SW 1271 (cell line): ENCODE results near the gene GOPC.

Experiments
- DNase-seq, 2 experiments: peaks; one replicate each; lab custom pipeline; 2025; lab: John Stamatoyannopoulos, UW

GOPC gene

DNA sequence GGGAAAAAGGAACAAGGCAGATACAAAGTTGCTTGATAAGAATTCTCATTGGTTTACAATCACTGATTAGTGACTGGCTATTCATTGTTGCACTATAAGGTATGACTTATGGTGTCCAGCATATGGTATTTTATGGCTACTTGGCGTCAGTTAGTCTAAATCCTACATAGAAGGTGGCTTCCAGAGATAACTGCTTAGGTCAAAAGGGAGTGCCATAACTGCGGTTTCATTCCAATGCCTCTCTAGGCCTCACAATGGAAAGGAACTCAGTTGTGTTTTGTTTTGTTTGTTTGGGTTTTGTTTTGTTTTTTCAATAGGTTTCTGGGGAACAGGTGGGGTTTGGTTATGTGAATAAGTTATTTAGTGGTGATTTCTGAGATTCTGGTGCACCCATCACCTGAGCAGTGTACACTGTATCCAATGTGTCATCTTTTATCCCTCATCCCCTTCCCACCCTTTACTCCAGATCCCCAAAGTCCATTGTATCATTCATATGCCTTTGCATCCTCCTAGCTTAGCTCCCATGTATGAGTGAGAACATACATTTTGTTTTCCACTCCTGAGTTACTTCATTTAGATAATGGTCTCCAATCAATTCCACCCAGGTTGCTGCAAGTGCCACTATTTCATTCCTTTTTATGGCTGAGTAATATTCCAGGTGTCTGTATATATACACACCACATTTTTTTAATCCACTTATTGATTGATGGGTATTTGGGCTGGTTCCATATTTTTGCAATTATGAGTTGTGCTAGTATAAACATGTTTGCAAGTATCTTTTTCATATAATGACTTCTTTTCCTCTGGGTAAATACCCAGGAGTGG is 7.0 kb downstream of the GOPC start:
- DNase-seq = no peak

DNA sequence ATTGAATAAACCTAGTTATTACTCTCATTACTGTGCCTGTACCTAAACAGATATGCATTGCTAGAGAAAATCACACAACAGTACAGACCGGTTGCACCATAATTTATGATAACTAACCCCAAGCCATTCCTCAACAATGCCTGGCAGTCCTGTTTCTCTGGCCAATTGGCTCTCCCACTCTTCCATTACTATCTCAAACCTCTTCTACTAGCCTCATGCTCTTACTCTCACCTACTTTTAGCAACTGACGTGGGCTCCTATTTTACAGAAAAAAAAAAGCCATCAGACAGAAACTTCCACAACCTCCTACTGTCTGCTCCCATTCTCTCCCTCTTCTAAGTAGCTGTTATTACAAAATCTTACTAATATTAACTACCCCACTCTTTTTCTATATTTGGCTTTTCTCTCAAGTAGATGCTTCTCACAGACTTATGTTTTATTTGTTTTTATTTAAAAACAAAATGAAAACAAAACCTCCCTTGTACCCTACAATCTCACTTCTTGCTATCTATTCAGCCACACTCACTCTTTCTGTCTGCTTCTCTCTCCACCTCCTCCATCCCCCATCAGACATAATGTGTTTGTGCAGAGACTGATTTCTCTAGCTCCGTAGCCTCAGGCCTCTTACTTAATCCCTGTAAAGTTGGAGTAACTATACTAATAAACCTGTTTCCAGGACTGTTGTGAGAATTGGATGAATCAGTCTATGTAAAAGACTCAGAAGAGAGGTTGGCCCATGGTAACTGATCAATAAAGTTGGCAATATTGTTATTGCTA is 9.1 kb downstream of the GOPC start:
- DNase-seq = no peak

DNA sequence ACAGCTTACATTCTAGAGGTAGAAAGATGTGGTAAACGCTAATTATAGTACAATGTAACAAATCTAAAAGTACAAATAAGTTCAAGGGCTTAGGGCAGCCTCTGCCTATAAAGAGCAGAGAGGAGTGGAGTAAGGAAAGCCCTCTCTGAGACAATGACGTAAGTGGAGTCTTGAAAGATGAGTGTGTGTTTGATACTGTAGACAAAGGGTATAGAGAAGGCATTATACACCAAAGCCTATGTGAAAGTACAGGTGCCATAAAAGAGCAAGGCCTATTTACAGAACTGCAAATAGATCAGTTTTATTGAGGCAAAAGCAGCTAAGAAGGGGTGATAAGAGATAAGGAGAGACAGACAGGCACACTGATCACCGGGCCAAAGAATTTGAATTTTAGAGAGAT is 10.9 kb downstream of the GOPC start:
- DNase-seq = no peak

DNA sequence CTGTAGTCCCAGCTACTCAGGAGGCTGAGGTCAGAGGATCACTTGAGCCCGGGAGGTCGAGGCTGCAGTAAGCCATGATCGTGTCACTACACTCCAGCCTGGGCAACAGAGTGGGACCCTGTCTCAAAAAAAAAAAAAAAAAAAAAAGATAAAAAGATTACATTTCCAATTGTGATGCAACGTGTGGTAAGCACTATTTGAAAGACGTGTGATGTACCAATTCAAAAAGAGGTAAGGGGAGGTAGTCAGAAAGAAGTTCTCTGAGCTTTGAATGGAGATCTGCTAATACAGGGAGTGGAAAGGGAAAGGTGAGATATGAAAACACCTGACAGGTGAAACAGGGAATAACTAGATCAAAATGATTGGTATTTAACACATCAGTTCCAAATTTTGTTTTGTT is 11.9 kb downstream of the GOPC start:
- DNase-seq = no peak

DNA sequence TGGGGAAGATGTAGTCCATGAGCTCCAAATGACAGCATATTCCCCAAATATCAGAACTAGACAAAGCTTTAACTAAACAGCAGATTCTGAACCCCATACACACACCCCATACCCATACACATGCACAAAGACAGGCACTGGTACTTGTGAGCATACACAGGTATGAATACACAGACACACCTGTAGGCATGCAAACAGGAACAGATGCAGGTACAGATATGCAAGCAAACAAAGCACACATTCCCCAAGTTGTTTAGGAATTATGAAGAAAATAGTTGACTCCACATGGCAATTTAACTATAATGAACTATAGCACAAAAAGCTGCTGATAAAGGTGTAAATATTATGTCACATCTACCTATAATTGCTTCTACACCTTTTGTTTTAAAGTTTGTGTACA is 16.7 kb downstream of the GOPC start:
- DNase-seq = no peak

DNA sequence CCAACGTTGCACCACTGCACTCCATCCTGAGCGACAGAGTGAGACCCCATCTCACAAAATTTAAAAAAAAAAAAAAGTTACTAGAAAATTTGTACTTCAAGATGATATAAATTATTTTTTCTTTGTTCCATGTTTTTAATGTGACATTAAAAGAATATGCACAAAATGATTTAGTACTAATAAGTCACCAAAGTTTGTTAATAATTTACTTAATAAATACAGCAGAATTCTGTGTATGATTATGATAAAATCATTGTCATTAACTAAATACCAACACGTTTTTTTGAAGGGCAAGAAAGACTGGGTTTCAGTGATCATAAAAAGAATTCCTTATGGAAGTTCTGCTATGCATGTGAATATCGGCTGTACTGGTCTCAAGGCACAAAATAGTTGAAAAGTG is 28.1 kb downstream of the GOPC start:
- DNase-seq = no peak

DNA sequence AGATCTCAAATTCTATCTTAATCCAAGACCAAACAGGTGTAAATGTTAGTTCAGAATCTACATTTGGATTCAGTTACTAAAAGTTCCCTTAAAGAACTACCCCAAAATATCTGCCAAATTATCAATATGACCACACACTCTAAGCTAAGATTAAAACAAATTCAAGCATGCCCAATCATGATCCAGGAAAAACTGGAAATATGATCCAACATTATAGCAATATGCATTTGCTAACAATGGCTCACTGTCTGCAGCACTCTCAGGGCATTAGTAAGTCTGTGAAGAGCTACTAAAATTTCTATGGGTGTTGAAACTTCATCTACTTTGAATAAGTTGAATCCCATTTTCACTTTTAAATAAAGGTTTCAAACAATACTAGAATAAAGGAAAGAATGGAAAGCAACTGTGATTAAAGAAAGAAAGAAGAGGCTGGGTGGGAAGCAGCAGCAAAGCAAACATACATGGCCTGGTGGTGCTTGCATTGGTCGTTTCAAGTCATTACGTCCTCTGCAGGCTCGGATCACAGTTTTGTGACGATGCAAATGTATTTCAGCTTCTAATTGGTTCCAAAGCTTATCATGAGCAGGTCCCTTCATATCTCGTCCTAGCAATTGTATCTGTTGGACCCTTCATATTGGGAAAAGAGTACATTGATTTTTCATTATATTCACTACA is 29.2 kb downstream of the GOPC start:
- DNase-seq = no peak

DNA sequence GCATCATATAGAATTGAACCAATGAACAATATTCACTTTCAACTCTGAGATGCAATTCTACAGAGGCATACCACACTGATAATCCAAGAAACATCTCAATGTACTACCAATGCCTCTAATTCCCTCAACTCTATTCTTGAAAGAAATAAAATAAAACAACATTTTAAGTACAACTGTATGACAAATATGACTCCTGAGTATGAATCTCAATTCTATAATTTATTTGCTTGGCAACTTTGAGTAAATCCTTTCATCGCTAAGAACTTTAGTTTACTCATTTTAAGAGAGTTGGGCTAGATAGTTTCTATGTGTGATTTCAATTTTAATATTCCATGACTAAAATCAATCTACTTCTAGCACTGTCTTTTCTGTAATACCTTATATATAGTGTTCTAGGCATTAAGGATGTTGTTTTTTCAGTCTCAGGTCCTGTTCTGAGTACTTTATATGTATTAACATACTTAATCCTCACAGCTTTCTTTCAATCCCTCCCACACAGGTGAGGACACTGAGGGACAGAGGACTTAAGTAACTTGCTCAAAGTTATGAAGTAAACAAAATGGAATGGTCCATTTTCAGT is 33.4 kb downstream of the GOPC start:
- DNase-seq = no peak

DNA sequence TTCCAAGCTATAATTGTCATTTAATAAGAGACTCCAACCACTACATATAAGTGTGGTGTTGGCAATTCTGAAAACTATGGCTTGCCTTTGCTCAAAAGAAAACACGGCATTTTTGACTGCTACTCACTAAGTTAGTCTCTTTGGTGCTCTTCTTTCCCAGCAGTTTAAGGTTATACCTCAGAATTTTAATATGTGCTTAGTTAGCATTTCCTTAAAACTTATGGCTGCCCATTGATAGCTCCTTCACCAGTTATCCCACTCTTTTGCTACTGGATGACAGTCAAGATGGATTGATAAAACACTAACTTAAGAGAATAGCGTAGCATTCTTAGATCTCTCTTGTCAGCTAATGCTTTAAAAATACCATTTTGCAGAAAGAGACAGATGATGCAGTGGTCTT is 34.1 kb downstream of the GOPC start:
- no peak for DNase-seq

DNA sequence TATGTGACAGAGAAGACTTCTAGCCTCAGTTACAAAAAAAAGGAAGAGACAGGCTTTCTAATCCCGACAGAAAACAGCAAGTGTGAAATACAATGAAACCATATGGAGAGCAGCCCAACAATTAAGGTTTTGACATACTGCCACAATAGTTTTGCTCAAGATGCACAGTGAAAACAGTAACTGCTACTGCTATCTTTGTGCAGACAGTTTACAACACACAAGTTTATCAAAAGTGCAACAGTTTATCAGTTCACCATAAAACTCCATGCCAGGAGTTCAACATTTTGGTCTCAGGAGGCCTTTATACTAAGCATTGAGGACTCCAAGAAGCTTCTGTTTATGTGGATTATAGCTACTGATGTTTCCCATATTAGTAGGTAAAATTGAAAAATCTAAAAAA is 37.6 kb downstream of the GOPC start:
- no peak for DNase-seq

DNA sequence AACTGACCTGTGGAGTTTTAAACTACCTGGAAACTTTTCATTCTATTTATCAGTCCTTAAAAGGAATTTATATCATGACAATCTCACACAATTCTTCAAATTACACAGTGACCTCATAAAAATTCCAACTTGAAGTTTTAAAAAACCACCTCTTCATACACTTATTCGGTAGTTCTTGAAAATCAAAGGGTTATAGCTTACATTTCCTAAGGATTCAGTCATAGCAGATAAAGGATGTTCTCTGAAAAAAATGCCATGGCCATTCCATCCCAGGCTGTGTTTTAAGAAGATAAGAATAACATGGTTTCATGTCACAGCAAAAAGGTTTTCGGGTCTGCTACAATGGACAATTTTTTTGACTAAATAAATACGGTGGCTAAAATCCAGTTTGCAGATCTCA is 41.2 kb downstream of the GOPC start:
- DNase-seq = no peak

DNA sequence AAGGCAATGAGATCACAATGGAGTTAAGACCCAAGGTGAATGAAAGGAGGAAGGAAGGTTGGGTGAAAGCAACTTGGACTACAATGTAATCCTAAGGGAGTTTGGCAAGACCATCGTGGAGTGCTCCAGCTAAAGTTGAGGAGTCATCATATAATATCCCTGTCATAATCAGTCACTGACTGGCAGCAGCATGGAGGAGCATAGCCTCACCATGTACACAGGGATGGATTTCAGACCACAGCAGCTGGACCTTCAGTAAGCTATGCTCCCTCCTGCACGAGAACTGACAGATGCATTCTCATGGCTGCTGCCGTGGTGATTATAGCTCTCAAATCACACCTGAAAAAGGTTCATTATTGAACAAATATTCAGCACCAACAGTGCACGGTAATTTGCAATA is 43.0 kb downstream of the GOPC start:
- no peak for DNase-seq

DNA sequence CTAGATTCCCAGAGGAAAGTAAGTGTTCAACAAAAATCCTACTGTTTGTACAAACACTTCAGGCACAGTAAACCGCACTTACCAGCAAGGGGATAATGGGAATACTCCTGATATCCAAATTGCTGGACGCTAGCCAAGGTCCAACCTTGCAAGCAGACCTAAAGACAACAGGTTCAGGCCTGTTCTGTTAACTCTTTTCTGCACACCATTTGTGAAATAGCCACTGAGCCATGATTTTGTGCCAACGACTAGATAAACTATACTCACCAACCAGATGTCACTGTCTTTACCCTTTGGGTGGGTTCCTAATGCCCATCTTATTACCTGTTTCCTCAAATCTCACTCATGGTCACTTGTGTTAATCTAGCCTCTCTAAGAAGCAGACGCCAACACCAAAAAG is 43.5 kb downstream of the GOPC start:
- DNase-seq = no peak

DNA sequence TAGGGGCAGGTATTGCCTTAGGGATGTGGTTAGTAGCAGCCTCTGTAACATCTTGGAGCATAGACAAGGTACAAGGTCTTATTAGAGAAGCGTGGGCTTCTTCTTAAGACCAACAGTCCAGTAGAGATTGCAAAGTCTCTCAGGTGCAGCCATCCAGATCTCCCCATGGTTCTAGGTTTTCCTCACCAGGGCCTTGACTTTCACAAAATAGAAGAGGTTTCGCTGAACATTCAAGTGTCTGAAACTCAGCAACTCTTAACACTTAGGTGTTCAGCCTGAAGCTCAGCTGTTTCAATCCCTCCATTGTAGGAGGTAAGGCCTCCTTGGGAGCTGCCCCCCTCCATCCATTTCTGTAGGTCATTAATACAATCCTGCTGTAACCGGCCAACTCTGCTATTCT is 44.4 kb downstream of the GOPC start:
- no peak for DNase-seq

DNA sequence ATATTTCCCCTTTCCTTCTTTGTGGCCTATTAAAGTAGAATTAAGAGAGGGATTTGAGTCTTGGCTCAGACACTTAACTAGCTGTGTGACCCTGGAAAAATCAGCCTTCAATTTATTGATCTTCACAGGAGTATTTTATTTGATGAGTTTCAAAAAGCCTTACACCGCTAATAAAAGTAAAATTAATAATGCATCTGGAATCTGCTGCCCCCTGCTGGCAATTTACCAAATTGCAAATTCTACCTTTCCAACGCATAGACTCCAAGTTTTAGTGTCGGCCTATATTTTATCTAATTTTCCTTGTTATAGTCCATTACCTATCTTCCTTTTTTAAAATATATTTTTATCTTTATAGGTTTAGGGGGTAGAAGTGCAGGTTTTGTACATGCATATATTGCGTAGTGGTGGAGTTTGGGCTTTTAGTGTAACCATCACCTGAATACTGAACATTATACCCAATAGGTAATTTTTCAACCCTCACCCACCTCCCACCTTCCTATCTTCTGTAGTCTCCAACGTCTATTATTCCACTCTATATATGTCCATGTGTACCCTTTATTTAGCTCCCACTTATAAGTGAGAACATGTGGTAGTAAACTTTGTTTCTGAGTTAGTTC is 46.3 kb downstream of the GOPC start:
- DNase-seq = peak in 1 of 2 experiments; percentile 27

DNA sequence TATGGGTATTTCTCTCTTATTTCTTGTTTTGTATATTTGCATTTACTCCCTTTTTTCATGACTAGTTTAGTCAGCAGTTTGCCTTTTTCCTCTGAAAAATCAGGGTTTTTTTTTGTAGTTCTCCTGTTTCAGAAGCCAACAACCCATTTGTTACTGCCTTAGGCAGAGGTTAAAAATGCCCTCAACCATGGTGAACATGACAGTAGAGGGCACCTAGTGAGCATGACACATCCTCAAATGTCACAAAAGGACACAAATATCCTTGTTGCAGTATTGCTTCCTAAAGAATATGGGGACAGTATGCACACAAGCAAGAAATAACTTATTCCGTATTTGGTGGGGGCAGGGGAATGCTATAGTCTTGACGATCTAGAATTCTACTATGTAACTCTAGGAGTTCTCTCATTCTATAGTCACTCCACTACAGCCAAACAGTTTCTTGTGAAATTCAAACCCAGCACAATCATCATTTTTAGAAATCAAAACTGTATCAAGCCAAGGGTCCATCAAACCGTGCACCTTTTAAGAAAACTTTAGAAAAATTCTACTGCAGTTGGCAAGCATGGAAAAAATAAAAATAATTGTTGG is 47.0 kb downstream of the GOPC start:
- DNase-seq = peak in 1 of 2 experiments; percentile 10

DNA sequence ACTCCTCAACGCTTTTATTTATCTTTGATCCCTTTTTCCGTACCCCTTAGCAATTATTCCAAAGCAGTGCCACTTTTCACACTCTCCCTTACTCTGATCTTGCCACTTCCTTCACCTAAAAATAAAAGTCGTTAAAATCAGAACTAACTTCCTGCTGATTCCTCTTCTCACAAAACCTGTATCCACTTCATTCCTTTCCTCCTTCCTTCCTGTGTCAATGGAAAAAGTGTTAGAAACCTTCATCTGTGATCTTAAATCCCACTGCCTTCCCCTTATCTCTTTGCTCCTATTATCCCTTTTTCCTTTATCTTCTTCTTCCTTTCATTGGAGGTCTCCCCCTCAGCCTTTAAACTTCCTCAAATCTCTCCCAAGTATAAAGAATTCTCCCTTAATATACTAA is 49.2 kb downstream of the GOPC start:
- DNase-seq = no peak

DNA sequence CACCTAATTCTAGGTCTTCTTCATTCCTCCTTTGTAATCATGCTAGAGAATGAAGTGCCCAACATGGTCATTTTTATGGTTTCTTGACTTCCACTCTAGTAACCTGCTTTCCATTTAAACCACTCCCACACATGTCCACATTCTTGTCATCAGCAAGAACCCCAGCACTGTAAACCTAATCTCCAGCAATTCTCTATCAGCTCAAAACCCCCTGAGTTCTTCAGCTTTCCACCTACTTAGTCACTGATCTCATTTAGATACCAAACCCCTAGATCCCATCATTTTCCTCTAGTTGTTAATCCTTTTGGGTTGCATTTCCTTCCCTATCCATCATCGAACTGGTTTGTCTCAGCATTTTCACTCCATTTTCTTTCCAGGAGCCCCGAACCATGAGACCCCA is 49.7 kb downstream of the GOPC start:
- DNase-seq = no peak

DNA sequence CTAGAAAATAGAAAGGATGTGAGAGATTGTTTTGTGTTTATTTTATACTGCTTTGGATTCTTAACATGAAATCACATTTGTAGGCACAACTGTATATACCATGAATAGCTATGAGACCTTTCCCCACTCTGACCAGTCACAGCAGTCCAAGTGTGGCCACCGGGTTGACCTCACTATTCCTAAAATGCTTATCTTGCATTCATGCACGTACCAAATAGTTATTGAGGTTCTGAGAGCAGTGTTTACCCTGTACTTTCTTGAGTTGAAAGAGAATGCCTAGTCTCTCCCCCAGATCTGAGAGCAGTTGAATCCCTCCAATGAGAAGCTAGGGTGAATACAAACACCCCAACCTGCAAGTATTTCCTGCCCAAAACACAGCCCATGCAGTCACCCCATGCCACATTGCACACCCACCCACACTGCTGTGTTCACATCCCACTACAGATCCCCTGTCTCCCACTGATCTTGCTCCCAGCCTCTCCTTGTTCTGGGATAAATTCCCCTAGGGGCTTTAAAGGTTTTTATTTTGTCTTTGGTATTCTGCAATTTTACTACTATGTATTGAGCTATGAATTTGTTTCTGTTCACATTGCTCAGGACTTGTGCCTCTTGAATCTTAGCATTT is 51.6 kb downstream of the GOPC start:
- DNase-seq = no peak

DNA sequence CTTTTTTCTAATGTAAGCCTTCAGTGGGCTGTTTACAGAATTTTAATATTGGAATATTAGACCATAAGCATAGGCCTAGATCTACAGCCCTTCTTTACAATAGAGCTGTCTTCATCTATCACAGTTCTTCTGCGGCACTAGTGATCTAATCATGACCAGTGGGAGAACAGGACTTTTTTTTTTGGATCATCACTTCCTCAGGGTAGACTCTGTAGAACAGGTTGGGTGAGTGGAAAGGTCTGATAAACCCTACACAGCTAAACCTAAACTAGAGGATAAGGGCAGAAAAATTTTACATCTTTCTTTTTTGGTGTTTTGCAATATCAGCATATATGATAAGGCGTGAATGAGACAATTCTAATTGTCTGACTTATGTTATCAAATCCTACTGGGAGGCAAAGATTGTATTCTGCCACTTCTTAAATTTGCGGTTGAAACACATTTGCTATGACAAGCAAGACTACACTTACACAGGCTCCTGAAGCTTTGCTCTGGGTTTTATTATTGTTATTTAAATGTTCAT is 52.2 kb downstream of the GOPC start:
- DNase-seq = no peak

DNA sequence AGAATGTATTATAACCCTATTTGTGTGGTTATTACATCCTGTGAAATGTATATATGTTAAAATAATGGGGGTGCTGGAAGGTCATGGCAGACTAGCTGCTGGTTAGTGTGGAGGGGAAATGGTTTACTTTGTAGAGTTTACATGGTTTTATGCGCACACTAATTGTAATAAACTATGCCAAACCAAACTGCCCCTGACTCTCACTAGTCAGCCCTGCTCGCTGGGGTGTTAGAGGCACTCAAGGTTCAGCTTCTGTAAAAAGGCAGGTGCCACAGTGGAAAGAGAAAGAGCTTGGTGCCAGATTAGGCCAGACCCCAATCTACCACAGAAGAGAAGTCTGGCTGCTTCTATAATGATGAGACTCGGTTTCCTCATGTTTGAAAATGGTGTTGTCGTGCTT is 52.7 kb downstream of the GOPC start:
- DNase-seq = no peak
